K562 (cell line): ENCODE data around the gene DSCAM. TPM values are rescaled to one million over a fixed set of nuclear protein-coding genes. Genes with fewer than 3 reads are reported as not detected.

Experiments used
- ATAC-seq: fragments of 200-7000 bp; cut with Tn5 transposase; 3 replicates; pipeline ENCODE4 v1.9.1; 2020; ENCODE audit warnings: moderate library complexity
- BruUV-seq: library from RNA; stranded (reverse); fragments of 400-500 nt; replicated peaks from 2 replicates; lab custom pipeline; 2021; lab: Mats Ljungman, UMichigan
- CTCF ChIA-PET: fragments of 300-600 bp; formaldehyde crosslinking; extraction: SDS; loops from one replicate; lab custom pipeline; 2021; ENCODE audit warnings: low intra/inter-chr PET ratio; lab: Yijun Ruan, JAX
- POLR2A ChIA-PET: fragments of 300-600, 350-650 bp; sonication (Branson Sonifier 250); formaldehyde crosslinking; extraction: SDS; loops from one replicate; lab custom pipeline; 2021; ENCODE audit warnings: antibody characterized with exemption, inconsistent platforms; lab: Yijun Ruan, JAX
- DNase-seq, 4 experiments: peaks; one replicate each; pipeline versions ENCODE4 v3.0.0 to v3.0.0-alpha.2; 2011 to 2018; ENCODE audit warnings: low spot score in 3 of 4, mixed read lengths in 3 of 4; ENCODE audit errors: extremely low read depth in 1 of 4
- FAIRE-seq: peaks from 2 replicates; lab custom pipeline; 2011; peaks lifted over from hg19 to GRCh38; lab: Jason Lieb, UNC
- H2AFZ ChIP-seq: 2 replicates; pipeline ENCODE4 v1.6.0; 2011; ENCODE audit warnings: low read depth, low read length, control low read depth, inconsistent platforms
- H3K27ac ChIP-seq: fragments of 200-600 bp; 3 replicates; pipeline ENCODE4 v1.8.0; 2011; ENCODE audit warnings: low read depth, mild to moderate bottlenecking, control low read depth, inconsistent platforms, low read length, moderate library complexity, mixed read lengths; ENCODE audit errors: extremely low read depth
- H3K27me3 ChIP-seq, 2 experiments: fragments of 300-600 bp in 1 of 2; 2 replicates in 1 of 2; 3 replicates in 1 of 2; pipeline versions ENCODE4 v1.6.0 to v1.8.0; 2011; ENCODE audit warnings: inconsistent platforms in 2 of 2, low read length in 2 of 2, mild to moderate bottlenecking in 1 of 2, mixed read lengths in 1 of 2, moderate library complexity in 1 of 2; ENCODE audit not compliant: control insufficient read depth in 2 of 2, insufficient read depth in 2 of 2
- H3K36me3 ChIP-seq: fragments of 300-600 bp; 3 replicates; pipeline ENCODE4 v1.8.0; 2011; ENCODE audit warnings: mild to moderate bottlenecking, low read length, inconsistent platforms; ENCODE audit not compliant: control insufficient read depth, insufficient read depth
- H3K4me1 ChIP-seq, 2 experiments: fragments of 200-600 bp in 1 of 2; replicated peaks in 1 of 2; 2 replicates in 1 of 2; 3 replicates in 1 of 2; pipeline versions ENCODE4 v1.5.1 to v1.8.0; 2011; ENCODE audit warnings: inconsistent platforms in 2 of 2, low read length in 2 of 2, mild to moderate bottlenecking in 1 of 2, mixed read lengths in 1 of 2, moderate library complexity in 1 of 2; ENCODE audit not compliant: control insufficient read depth in 2 of 2, insufficient read depth in 2 of 2
- H3K4me2 ChIP-seq: 2 replicates; pipeline ENCODE4 v1.6.1; 2011; ENCODE audit warnings: low read length, control low read depth, inconsistent platforms, mixed read lengths; ENCODE audit not compliant: insufficient read depth
- H3K4me3 ChIP-seq: fragments of 200-600 bp; sonication (generic), shearing (Covaris generic); 2 replicates; pipeline ENCODE4 v1.5.1; 2016; ENCODE audit warnings: control low read depth, inconsistent platforms
- H3K79me2 ChIP-seq: fragments of 200-600 bp; 3 replicates; pipeline ENCODE4 v1.8.0; 2011; ENCODE audit warnings: low read length, inconsistent platforms; ENCODE audit not compliant: control insufficient read depth, insufficient read depth
- H3K9ac ChIP-seq, 2 experiments: 2 replicates each; pipeline versions ENCODE4 v1.6.0 to v1.6.1; 2011; ENCODE audit warnings: low read depth in 2 of 2, low read length in 2 of 2, control low read depth in 1 of 2, inconsistent platforms in 1 of 2, mild to moderate bottlenecking in 1 of 2, mixed read lengths in 1 of 2; ENCODE audit not compliant: insufficient read depth in 1 of 2
- H3K9me1 ChIP-seq: one replicate; pipeline ENCODE4 v1.6.0; 2011; ENCODE audit warnings: inconsistent platforms, mild to moderate bottlenecking, low read length, moderate library complexity; ENCODE audit not compliant: control insufficient read depth, insufficient read depth
- H3K9me3 ChIP-seq: replicated peaks from 2 replicates; pipeline ENCODE4 v1.5.1; 2011; ENCODE audit warnings: low read depth, low read length, inconsistent platforms; ENCODE audit not compliant: control insufficient read depth, insufficient read depth
- H4K20me1 ChIP-seq: replicated peaks from 2 replicates; pipeline ENCODE4 v1.6.1; 2011; ENCODE audit warnings: low read length, inconsistent platforms, mixed read lengths; ENCODE audit not compliant: control insufficient read depth, insufficient read depth
- CCNT2 ChIP-seq: IDR thresholded peaks from 2 replicates; pipeline ENCODE4 v1.6.1; 2011; ENCODE audit warnings: borderline replicate concordance, low read depth, mild to moderate bottlenecking, moderate library complexity, mixed read lengths, low read length; ENCODE audit not compliant: insufficient read length; ENCODE audit errors: extremely low read depth
- GTF2E2 ChIP-seq: fragments of 200-800 bp; sonication (Bioruptor generic); IDR thresholded peaks from 2 replicates; pipeline ENCODE4 v1.6.1; 2016; ENCODE audit warnings: missing genetic modification characterization, missing compliant biosample characterization
- KLF13 ChIP-seq: fragments of 450-650 bp; IDR thresholded peaks from 2 replicates; pipeline ENCODE4 v1.6.1; 2016; ENCODE audit warnings: missing genetic modification characterization, low read depth, mild to moderate bottlenecking, missing compliant biosample characterization, moderate library complexity, borderline replicate concordance
- NFXL1 ChIP-seq: fragments of 450-650 bp; formaldehyde crosslinking; IDR thresholded peaks from 2 replicates; pipeline ENCODE4 v1.4.0; 2021; ENCODE audit warnings: mild to moderate bottlenecking
- NFYB ChIP-seq: IDR thresholded peaks from 2 replicates; pipeline ENCODE4 v1.6.1; 2011; ENCODE audit warnings: mild to moderate bottlenecking, moderate library complexity; ENCODE audit not compliant: insufficient read length; ENCODE audit errors: extremely low read depth
- PTTG1 ChIP-seq: fragments of 450-650 bp; IDR thresholded peaks from 2 replicates; pipeline ENCODE4 v1.6.1; 2016; ENCODE audit warnings: low read depth, mild to moderate bottlenecking, missing genetic modification characterization, missing compliant biosample characterization
- RUNX1 ChIP-seq: sonication (generic); IDR thresholded peaks from 2 replicates; pipeline ENCODE4 v1.6.1; 2016; ENCODE audit warnings: antibody characterized with exemption, low read depth
- TSC22D4 ChIP-seq: fragments of 450-650 bp; IDR thresholded peaks from 2 replicates; pipeline ENCODE4 v1.6.1; 2016; ENCODE audit warnings: missing genetic modification characterization, missing biosample characterization, control low read depth
- WGBS: fragments of 100-300 bp; shearing (Covaris generic); methylation state at CpG from one replicate; pipeline ENCODE4 v1.1.6; 2016; ENCODE audit warnings: low coverage, mixed read lengths; ENCODE audit not compliant: insufficient coverage; ENCODE audit errors: missing lambda C conversion rate; 5-methylcytosine and 5-hydroxymethylcytosine counted together
- in situ Hi-C: fragments of 300-500 bp; cut with MboI; formaldehyde crosslinking; loops from 4 replicates; pipeline ENCODE4 v1.15.0; 2018; ENCODE audit warnings: inconsistent platforms, mixed read lengths
- intact Hi-C: fragments of 100-400 bp; cut with micrococcal nuclease; formaldehyde crosslinking; loops from 2 replicates; pipeline ENCODE4 v1.14.2; 2022
- polyA plus RNA-seq, 8 experiments: library from polyadenylated mRNA; depleted of rRNA in 4 of 8; stranded (reverse) in 5 of 8; unstranded in 3 of 8; fragments of >200 nt; fragmentation: Nextera tagmentation in 2 of 8; fragmentation: Illumina TruSeq in 1 of 8; extraction: Ambion mirVana in 2 of 8; extraction: Trizol in 1 of 8; gene quantifications; 2 replicates each; pipeline versions ENCODE4 v1.2.1 to v1.2.3, GENCODE V29; 2011 to 2014; ENCODE audit warnings: inconsistent platforms in 1 of 8, missing spikeins in 1 of 8
- total RNA-seq, 7 experiments: library from RNA; depleted of rRNA in 6 of 7; stranded (reverse); fragments of >200 nt in 6 of 7; fragmentation: Illumina TruSeq in 2 of 7; extraction: Trizol in 2 of 7; gene quantifications; 2 replicates each; pipeline versions ENCODE4 v1.2.1 to v1.2.3, GENCODE V29; 2011 to 2021; ENCODE audit warnings: low replicate concordance in 1 of 7
- TF ChIP-seq, protein P1 (sequence below): fragments of 450-650 bp; IDR thresholded peaks from 2 replicates; pipeline ENCODE4 v1.6.1; 2016; ENCODE audit warnings: missing biosample characterization, missing genetic modification characterization

The DSCAM gene
- total and polyA plus RNA-seq, 9 of the 15 experiments (the other 6 are each of a cell fraction or from before 2014, with no cell fraction given): not detected

DNA sequence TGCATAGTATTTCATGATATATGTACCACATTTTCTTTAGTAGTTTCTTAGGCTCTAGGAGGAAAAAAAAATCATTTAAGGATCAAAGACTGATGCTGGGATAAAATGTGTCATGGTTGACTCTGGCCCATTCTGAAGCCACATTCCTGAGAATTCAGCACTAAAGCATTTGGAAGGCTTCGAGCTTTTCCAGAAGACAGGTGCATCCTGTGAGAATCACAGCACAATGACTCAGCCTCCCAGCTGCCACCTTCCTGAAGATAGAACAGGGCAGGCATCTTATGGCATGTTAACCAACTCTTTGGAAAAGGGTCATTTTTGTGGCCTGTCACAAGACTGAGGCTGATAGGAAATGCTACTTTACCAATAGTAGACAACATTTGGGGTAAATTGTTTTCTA, 619.9 kb downstream of the DSCAM start:
- no peak overlapping the region for H2AFZ ChIP-seq
- no peak overlapping the region for H3K4me2 ChIP-seq
- H3K9ac ChIP-seq: no peak overlapping the region
- POLR2A ChIA-PET: no interaction called here
- H3K4me1 ChIP-seq: no peaks in the 10 kb centered on the region
- ATAC-seq (no peak), DNase-seq (no peak), FAIRE-seq (no peak)
- intact Hi-C loops (no loop called here), in situ Hi-C loops (no loop called here)
- H3K9me1 ChIP-seq: no peaks in the 10 kb centered on the region
- no peaks in the 10 kb centered on the region for H3K27me3 ChIP-seq
- TF ChIP-seq GTF2E2 (no peak), TSC22D4 (tag) (no peak), CCNT2 (no peak), NFXL1 (no peak), RUNX1 (no peak), NFYB (no peak), PTTG1 (tag) (no peak), KLF13 (tag) (no peak)
- TF ChIP-seq, protein P1, sequence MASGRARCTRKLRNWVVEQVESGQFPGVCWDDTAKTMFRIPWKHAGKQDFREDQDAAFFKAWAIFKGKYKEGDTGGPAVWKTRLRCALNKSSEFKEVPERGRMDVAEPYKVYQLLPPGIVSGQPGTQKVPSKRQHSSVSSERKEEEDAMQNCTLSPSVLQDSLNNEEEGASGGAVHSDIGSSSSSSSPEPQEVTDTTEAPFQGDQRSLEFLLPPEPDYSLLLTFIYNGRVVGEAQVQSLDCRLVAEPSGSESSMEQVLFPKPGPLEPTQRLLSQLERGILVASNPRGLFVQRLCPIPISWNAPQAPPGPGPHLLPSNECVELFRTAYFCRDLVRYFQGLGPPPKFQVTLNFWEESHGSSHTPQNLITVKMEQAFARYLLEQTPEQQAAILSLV (tag): no peak
- CTCF ChIA-PET: no interaction called here
- no peaks in the 10 kb centered on the region for H3K79me2 ChIP-seq
- H3K4me3 ChIP-seq: no peak overlapping the region
- no TSS peak for BruUV-seq
- H4K20me1 ChIP-seq: no peaks in the 10 kb centered on the region
- 0% methylated on average over 1 of the region's 1 CpG for WGBS
- no peaks in the 10 kb centered on the region for H3K36me3 ChIP-seq
- H3K27ac ChIP-seq: no peak overlapping the region
- H3K9me3 ChIP-seq: no peaks in the 10 kb centered on the region; the same call in 1 of the 2 replicates
